ENCODE results near the gene ARFGEF2. TPM values are rescaled to one million over a fixed set of nuclear protein-coding genes. Genes with fewer than 3 reads are reported as not detected.
"Not testable (repeated sequence)": the region's sequence is repeated elsewhere in the genome, so short reads cannot be mapped to it uniquely, and the experiment has no call there.

ARFGEF2 gene
- total RNA-seq, 4 donors from 2014 or later: 25.6 to 41.0 (median 33.5) TPM

- in situ Hi-C loops (cut with MboI; ENCODE audit: low sequenced_read_pairs in 4 of 4): no loop called here
- Histone ChIP-seq H3K27ac (peak overlapping the region in 1 of 4 donors; percentile 42), H3K4me3 (no peak overlapping the region), H3K9me3 (no peaks in the 10 kb centered on the region), H3K36me3 (peaks cover 0 to 77% of the 10 kb centered on the region in 2 donors), H3K27me3 (no peaks in the 10 kb centered on the region), H3K4me1 (no peaks in the 10 kb centered on the region)
- no peak for TF ChIP-seq CTCF (IDR thresholded peaks at IDR 0.05 in 4 of 5, conservative IDR thresholded peaks at IDR 0.05 in 1 of 5)
- TF ChIP-seq POLR2A (IDR thresholded peaks at IDR 0.05): no peak
- intact Hi-C loops (cut with DNase I; ENCODE audit: low total_unique reads): no loop called here
- ATAC-seq (no peak), DNase-seq (no peak)
Measured at GRCh38 chr20:48972816-48973215, 51.3 kb downstream of the ARFGEF2 start.

GRCh38 chr20:48975955-48976354 lies 54.4 kb downstream of the ARFGEF2 start:
- TF ChIP-seq POLR2A (IDR thresholded peaks at IDR 0.05) (no peak), CTCF (IDR thresholded peaks at IDR 0.05 in 4 of 5, conservative IDR thresholded peaks at IDR 0.05 in 1 of 5) (no peak)
- Histone ChIP-seq H3K4me1 (peaks cover 0 to 8% of the 10 kb centered on the region in 2 donors), H3K27ac (peak overlapping the region in 1 of 4 donors; percentile 46), H3K36me3 (peaks cover 0 to 50% of the 10 kb centered on the region in 2 donors), H3K27me3 (no peaks in the 10 kb centered on the region), H3K4me3 (no peak overlapping the region), H3K9me3 (no peaks in the 10 kb centered on the region)
- in situ Hi-C loops (cut with MboI; ENCODE audit: low sequenced_read_pairs in 4 of 4): no loop called here
- intact Hi-C loops (cut with DNase I; ENCODE audit: low total_unique reads): no loop called here
- no peak for ATAC-seq
- DNase-seq: no peak

GRCh38 chr20:48979980-48980379 lies 58.5 kb downstream of the ARFGEF2 start:
- intact Hi-C loops (cut with DNase I; ENCODE audit: low total_unique reads); in situ Hi-C loops (cut with MboI; ENCODE audit: low sequenced_read_pairs in 4 of 4); DNase-seq; H3K4me3 ChIP-seq; H3K9me3 ChIP-seq; ATAC-seq; H3K27me3 ChIP-seq: not testable (repeated sequence)
- Histone ChIP-seq H3K4me1 (peaks cover 0 to 38% of the 10 kb centered on the region in 2 donors), H3K36me3 (peaks cover 0 to 36% of the 10 kb centered on the region in 2 donors), H3K27ac (peak overlapping the region in 1 of 4 donors; percentile 79)

- intact Hi-C loops (cut with DNase I; ENCODE audit: low total_unique reads) (no loop called here), in situ Hi-C loops (cut with MboI; ENCODE audit: low sequenced_read_pairs in 4 of 4) (no loop called here)
- Histone ChIP-seq H3K9me3 (no peaks in the 10 kb centered on the region), H3K4me1 (peaks cover 0 to 38% of the 10 kb centered on the region in 2 donors), H3K27ac (peak overlapping the region; percentile 22 to 79 (median 76)), H3K4me3 (no peak overlapping the region), H3K36me3 (peaks cover under 1 to 58% of the 10 kb centered on the region in 2 donors), H3K27me3 (no peaks in the 10 kb centered on the region)
- DNase-seq (peak; percentile 64 to 76), ATAC-seq (peak; percentile 99 to 100)
- no peak for TF ChIP-seq POLR2A (IDR thresholded peaks at IDR 0.05)
Measured at GRCh38 chr20:48983423-48984400, 62.2 kb downstream of the ARFGEF2 start.

GRCh38 chr20:48984575-48985219 lies 63.2 kb downstream of the ARFGEF2 start:
- TF ChIP-seq POLR2A (IDR thresholded peaks at IDR 0.05): no peak
- no peak for TF ChIP-seq CTCF (IDR thresholded peaks at IDR 0.05 in 4 of 5, conservative IDR thresholded peaks at IDR 0.05 in 1 of 5)
- intact Hi-C loops (cut with DNase I; ENCODE audit: low total_unique reads) (no loop called here), in situ Hi-C loops (cut with MboI; ENCODE audit: low sequenced_read_pairs in 4 of 4) (no loop called here)
- H3K4me1 ChIP-seq: peaks cover 0 to 38% of the 10 kb centered on the region in 2 donors
- no peak for DNase-seq
- peak overlapping the region; percentile 22 to 79 (median 76) for H3K27ac ChIP-seq
- H3K9me3 ChIP-seq: no peaks in the 10 kb centered on the region
- ATAC-seq: no peak
- peaks cover 7 to 67% of the 10 kb centered on the region in 2 donors for H3K36me3 ChIP-seq
- no peak overlapping the region for H3K4me3 ChIP-seq
- H3K27me3 ChIP-seq: no peaks in the 10 kb centered on the region

All from gastrocnemius medialis (tissue), 4 donors.